ENCODE measurements around the gene AGBL1.

Gene AGBL1

GRCh38 chr15:86834115-86834863, 754.6 kb downstream of the AGBL1 start:
- H3K36me3 ChIP-seq (ENCODE audit: control insufficient read depth, insufficient read depth, low read length) = no peaks in the 10 kb centered on the region
- H3K27me3 ChIP-seq (replicated peaks; ENCODE audit: control insufficient read depth, insufficient read depth, low read length) = no peaks in the 10 kb centered on the region
- TF ChIP-seq CTCF (IDR thresholded peaks at IDR 0.05; ENCODE audit: insufficient read depth, low read length, poor library complexity, severe bottlenecking) = no peak
- no peak overlapping the region for H3K4me3 ChIP-seq (replicated peaks; ENCODE audit: low read depth, low read length)
- DNase-seq (ENCODE audit: extremely low read depth, insufficient read length) = no peak

- no peak for TF ChIP-seq CTCF (IDR thresholded peaks at IDR 0.05; ENCODE audit: insufficient read depth, low read length, poor library complexity, severe bottlenecking)
- H3K27me3 ChIP-seq (replicated peaks; ENCODE audit: control insufficient read depth, insufficient read depth, low read length) = no peaks in the 10 kb centered on the region
- H3K4me3 ChIP-seq (replicated peaks; ENCODE audit: low read depth, low read length) = no peak overlapping the region
- DNase-seq (ENCODE audit: extremely low read depth, insufficient read length) = no peak
- no peaks in the 10 kb centered on the region for H3K36me3 ChIP-seq (ENCODE audit: control insufficient read depth, insufficient read depth, low read length)
Observed at GRCh38 chr15:86837294-86838061, 757.8 kb downstream of the AGBL1 start.

- Histone ChIP-seq H3K36me3 (ENCODE audit: control insufficient read depth, insufficient read depth, low read length) (no peaks in the 10 kb centered on the region), H3K27me3 (replicated peaks; ENCODE audit: control insufficient read depth, insufficient read depth, low read length) (no peaks in the 10 kb centered on the region), H3K4me3 (replicated peaks; ENCODE audit: low read depth, low read length) (no peak overlapping the region)
- TF ChIP-seq CTCF (IDR thresholded peaks at IDR 0.05; ENCODE audit: insufficient read depth, low read length, poor library complexity, severe bottlenecking) = no peak
- no peak for DNase-seq (ENCODE audit: extremely low read depth, insufficient read length)
Observed at GRCh38 chr15:86839502-86839901, 759.8 kb downstream of the AGBL1 start.

GRCh38 chr15:86840996-86841395, 761.3 kb downstream of the AGBL1 start:
- TF ChIP-seq CTCF (IDR thresholded peaks at IDR 0.05; ENCODE audit: insufficient read depth, low read length, poor library complexity, severe bottlenecking) = no peak
- Histone ChIP-seq H3K4me3 (replicated peaks; ENCODE audit: low read depth, low read length) (no peak overlapping the region), H3K36me3 (ENCODE audit: control insufficient read depth, insufficient read depth, low read length) (no peaks in the 10 kb centered on the region), H3K27me3 (replicated peaks; ENCODE audit: control insufficient read depth, insufficient read depth, low read length) (no peaks in the 10 kb centered on the region)
- DNase-seq (ENCODE audit: extremely low read depth, insufficient read length) = no peak

GRCh38 chr15:86842199-86842598, 762.5 kb downstream of the AGBL1 start:
- no peak for TF ChIP-seq CTCF (IDR thresholded peaks at IDR 0.05; ENCODE audit: insufficient read depth, low read length, poor library complexity, severe bottlenecking)

More at GRCh38 chr15:86842199-86842598, 762.5 kb downstream of the AGBL1 start:
- Histone ChIP-seq H3K4me3 (replicated peaks; ENCODE audit: low read depth, low read length) (no peak overlapping the region), H3K36me3 (ENCODE audit: control insufficient read depth, insufficient read depth, low read length) (no peaks in the 10 kb centered on the region), H3K27me3 (replicated peaks; ENCODE audit: control insufficient read depth, insufficient read depth, low read length) (no peaks in the 10 kb centered on the region)
- DNase-seq (ENCODE audit: extremely low read depth, insufficient read length) = no peak
